Transverse colon (tissue), 4 donors: Measurements from ENCODE around the gene TICRR. TPM values are rescaled to one million over a fixed set of nuclear protein-coding genes. Genes with fewer than 3 reads are reported as not detected.

ENCODE experiments used
- DNase-seq: peaks from one replicate; pipeline ENCODE4 v3.0.0-alpha.2; 2019
- H3K27ac ChIP-seq, 4 donors: fragments of 200-600 bp; sonication (generic); 2 replicates each; pipeline ENCODE4 v1.5.1; 2016 to 2018; ENCODE audit warnings: inconsistent platforms in 4 of 4
- H3K27me3 ChIP-seq: fragments of 200-600 bp; sonication (generic); 2 replicates; pipeline ENCODE4 v1.5.1; 2017; ENCODE audit warnings: inconsistent platforms
- H3K36me3 ChIP-seq, 4 donors: fragments of 200-600 bp; sonication (generic); 2 replicates each; pipeline ENCODE4 v1.5.1; 2017 to 2019; ENCODE audit warnings: inconsistent platforms in 4 of 4
- H3K4me1 ChIP-seq, 4 donors: fragments of 200-600 bp; sonication (generic); 2 replicates each; pipeline ENCODE4 v1.5.1; 2017 to 2020; ENCODE audit warnings: inconsistent platforms in 4 of 4
- H3K4me3 ChIP-seq, 4 donors: fragments of 200-600 bp; sonication (generic); 1 replicate in 1 of 4; 2 replicates in 3 of 4; pipeline versions ENCODE4 v1.5.1 to v1.6.1; 2017 to 2019; ENCODE audit warnings: inconsistent platforms in 4 of 4
- H3K9me3 ChIP-seq, 2 donors: fragments of 200-600 bp; sonication (generic); 2 replicates each; pipeline ENCODE4 v1.5.1; 2017 to 2019; ENCODE audit warnings: inconsistent platforms in 2 of 2
- EP300 ChIP-seq: sonication (generic); formaldehyde crosslinking; IDR thresholded peaks from one replicate; pipeline ENCODE4 v1.6.1; 2017; ENCODE audit warnings: antibody characterized with exemption, low read depth
- POLR2A ChIP-seq: fragments of 450-650 bp; IDR thresholded peaks from one replicate; pipeline ENCODE4 v1.6.1; 2016; ENCODE audit warnings: antibody characterized with exemption, mild to moderate bottlenecking, moderate library complexity
- POLR2AphosphoS5 ChIP-seq, 3 donors: sonication (generic); formaldehyde crosslinking; IDR thresholded peaks; one replicate each; pipeline ENCODE4 v1.6.1; 2016; ENCODE audit warnings: antibody characterized with exemption in 3 of 3
- WGBS, 2 donors: methylation state at CpG; one replicate each; pipeline ENCODE4 v1.1.5; 2018; ENCODE audit warnings: low coverage in 1 of 2; 5-methylcytosine and 5-hydroxymethylcytosine counted together
- in situ Hi-C, 4 donors: fragments of 200-750 bp; cut with MboI; loops; one replicate each; pipeline versions ENCODE4 v1.15.0 to v1.15.1; 2017; ENCODE audit warnings: low sequenced_read_pairs in 3 of 4, low pct_ligation_motif_present in 1 of 4, low pct_unique_long_range_greater_than_20kb in 1 of 4
- intact Hi-C: fragments of 100-400 bp; cut with DNase I; formaldehyde crosslinking; loops from one replicate; pipeline ENCODE4 v1.15.1; 2023; ENCODE audit warnings: low total_unique reads
- total RNA-seq, 4 donors: library from RNA; depleted of rRNA; stranded (reverse); fragments of >200 nt; gene quantifications; one replicate each; pipeline ENCODE4 v1.1.0, GENCODE V29; 2016
- TF ChIP-seq, protein P1 (sequence below), 5 experiments: fragments of 200-600 bp in 3 of 5; fragments of 450-650 bp in 2 of 5; sonication (generic) in 3 of 5; IDR thresholded peaks; 1 replicate in 2 of 5; 2 replicates in 3 of 5; pipeline ENCODE4 v1.5.1; 2016 to 2017; ENCODE audit warnings: antibody characterized with exemption in 5 of 5, inconsistent platforms in 3 of 5, mild to moderate bottlenecking in 2 of 5, moderate library complexity in 1 of 5

The TICRR gene
- total RNA-seq, 4 donors from 2014 or later = 0.27 to 1.4 (median 0.95) TPM; not detected in 1

DNA sequence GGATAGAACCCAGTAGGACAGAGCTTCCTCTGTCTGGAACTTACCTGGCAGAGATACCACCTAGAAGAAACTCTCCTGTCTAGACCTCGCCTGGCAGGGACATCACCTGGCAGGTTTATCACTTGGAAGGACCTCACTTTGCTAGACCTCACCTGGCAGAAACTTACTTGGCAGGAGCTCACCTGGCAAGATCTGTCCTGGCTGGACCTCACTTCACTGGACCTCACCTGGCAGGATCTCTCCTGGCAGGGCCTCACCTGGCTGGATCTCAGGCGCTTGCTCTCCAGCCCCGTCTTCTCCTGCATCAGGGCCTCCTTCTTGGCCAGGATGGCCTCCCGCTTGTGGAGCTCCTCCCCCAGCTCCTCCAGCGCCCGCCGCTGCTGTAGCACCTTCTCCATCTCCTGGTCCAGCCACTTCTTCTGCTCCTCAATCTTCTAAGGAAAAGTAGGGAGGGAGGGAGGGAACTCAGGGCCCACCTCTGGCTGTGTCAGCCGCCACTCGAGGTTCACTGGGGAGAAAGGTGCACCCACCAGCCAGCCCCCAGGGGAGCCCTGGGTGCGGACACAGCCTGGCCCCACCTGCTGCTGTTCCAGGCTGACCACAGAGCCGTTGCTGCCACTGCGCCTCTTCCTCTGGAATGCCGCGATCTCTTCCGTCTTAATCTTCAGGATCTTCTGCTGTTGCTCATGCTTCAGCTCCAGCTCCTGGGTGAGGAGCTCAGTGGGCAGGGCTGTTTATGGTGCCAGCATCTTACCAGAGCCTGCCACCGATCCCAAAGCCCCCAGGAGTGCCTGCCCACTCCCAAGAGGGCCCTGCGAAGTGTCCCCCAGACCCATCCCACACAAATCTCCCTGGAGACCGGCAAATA is 57.5 kb downstream of the TICRR start:
- Histone ChIP-seq H3K4me3 (no peak overlapping the region), H3K27me3 (no peaks in the 10 kb centered on the region), H3K27ac (no peak overlapping the region), H3K36me3 (no peaks in the 10 kb centered on the region), H3K4me1 (no peaks in the 10 kb centered on the region), H3K9me3 (no peaks in the 10 kb centered on the region)
- intact Hi-C loops (no loop called here), in situ Hi-C loops (no loop called here)
- TF ChIP-seq POLR2A (no peak), POLR2AphosphoS5 (IDR thresholded peaks at IDR 0.05) (no peak), EP300 (no peak)
- TF ChIP-seq, protein P1, sequence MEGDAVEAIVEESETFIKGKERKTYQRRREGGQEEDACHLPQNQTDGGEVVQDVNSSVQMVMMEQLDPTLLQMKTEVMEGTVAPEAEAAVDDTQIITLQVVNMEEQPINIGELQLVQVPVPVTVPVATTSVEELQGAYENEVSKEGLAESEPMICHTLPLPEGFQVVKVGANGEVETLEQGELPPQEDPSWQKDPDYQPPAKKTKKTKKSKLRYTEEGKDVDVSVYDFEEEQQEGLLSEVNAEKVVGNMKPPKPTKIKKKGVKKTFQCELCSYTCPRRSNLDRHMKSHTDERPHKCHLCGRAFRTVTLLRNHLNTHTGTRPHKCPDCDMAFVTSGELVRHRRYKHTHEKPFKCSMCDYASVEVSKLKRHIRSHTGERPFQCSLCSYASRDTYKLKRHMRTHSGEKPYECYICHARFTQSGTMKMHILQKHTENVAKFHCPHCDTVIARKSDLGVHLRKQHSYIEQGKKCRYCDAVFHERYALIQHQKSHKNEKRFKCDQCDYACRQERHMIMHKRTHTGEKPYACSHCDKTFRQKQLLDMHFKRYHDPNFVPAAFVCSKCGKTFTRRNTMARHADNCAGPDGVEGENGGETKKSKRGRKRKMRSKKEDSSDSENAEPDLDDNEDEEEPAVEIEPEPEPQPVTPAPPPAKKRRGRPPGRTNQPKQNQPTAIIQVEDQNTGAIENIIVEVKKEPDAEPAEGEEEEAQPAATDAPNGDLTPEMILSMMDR (IDR thresholded peaks at IDR 0.05) = no peak
- WGBS, 2 donors = 96 to 100% methylated on average over 3 to 18 of the region's 18 CpGs
- no peak for DNase-seq

DNA sequence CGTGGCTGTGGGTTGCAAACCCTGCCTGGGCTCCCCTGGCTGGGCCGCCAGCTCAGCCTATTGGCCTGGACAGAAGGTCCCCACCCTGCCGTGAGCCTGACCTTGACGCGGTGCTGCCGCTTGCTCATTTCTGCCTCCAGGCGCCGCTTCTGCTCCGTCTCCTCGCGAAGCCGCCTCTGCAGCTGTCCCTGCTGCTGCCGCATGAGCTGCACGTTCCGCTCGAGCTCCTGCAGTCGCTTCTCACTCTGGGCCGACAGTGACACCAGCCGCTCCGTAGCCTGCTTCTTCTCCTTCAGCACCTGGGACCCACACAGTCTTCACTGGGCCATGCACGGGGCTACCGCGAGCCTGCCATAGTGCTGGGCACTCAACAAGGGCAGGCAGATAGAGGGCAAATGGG is 58.3 kb downstream of the TICRR start:
- DNase-seq = no peak
- H3K9me3 ChIP-seq = no peaks in the 10 kb centered on the region
- H3K4me1 ChIP-seq = no peaks in the 10 kb centered on the region
- in situ Hi-C loops (no loop called here), intact Hi-C loops (no loop called here)
- H3K4me3 ChIP-seq = no peak overlapping the region
- 93 to 97% methylated on average over 19 to 23 of the region's 23 CpGs for WGBS, 2 donors
- H3K27me3 ChIP-seq = no peaks in the 10 kb centered on the region
- TF ChIP-seq, protein P1 (IDR thresholded peaks at IDR 0.05) = no peak
- TF ChIP-seq POLR2A (no peak), EP300 (no peak), POLR2AphosphoS5 (IDR thresholded peaks at IDR 0.05) (no peak)
- no peaks in the 10 kb centered on the region for H3K36me3 ChIP-seq
- H3K27ac ChIP-seq = no peak overlapping the region

DNA sequence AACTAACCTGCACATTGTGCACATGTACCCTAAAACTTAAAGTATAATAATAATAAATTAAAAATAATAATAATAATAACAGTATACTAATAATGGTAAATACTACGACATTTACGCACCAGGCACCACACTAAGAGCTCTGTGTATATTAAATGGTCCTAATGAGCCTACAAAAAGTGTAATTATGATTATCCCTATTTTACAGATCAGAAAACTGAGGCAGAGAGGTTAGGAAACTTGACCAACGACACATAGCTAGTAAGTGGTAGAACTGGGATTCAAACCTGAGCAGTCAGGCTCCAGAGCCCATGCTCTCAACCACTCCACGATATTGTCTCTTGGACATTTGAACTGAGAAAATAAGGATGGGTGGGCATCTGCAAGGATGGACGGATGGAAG is 65.0 kb downstream of the TICRR start:
- 90 to 96% methylated on average over 4 to 5 of the region's 5 CpGs for WGBS, 2 donors
- in situ Hi-C loops = no loop called here
- DNase-seq = no peak

DNA sequence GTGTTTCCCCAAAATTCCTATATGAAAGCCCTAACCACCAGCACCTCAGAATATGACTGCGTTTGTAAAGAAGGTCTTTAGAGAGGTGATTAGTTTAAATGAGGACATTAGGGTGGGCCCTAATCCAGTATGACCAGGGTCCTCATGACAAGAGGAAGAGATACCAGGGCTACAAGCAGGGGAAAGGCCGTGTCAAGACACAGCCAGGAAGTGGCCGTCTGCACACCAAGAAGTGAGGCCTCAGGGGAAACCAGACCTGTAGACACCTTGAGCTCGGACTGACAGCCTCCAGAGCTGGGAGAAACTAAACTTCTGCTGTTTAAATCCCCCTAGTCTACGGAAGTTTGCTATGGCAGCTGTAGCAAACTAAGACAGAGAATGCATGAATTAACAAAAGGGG is 65.8 kb downstream of the TICRR start:
- H3K36me3 ChIP-seq = no peaks in the 10 kb centered on the region
- intact Hi-C loops = no loop called here
- no peaks in the 10 kb centered on the region for H3K4me1 ChIP-seq
- WGBS, 2 donors = 80 to 84% methylated on average over 3 to 5 of the region's 5 CpGs
- H3K4me3 ChIP-seq = no peak overlapping the region
- no peak overlapping the region for H3K27ac ChIP-seq
- H3K9me3 ChIP-seq = no peaks in the 10 kb centered on the region
- H3K27me3 ChIP-seq = no peaks in the 10 kb centered on the region
- in situ Hi-C loops = no loop called here
- no peak for DNase-seq
- TF ChIP-seq EP300 = no peak
- no peak for TF ChIP-seq POLR2A
- TF ChIP-seq POLR2AphosphoS5 (IDR thresholded peaks at IDR 0.05) = no peak
- TF ChIP-seq, protein P1 (IDR thresholded peaks at IDR 0.05) = no peak

More for the DNA sequence above, 65.0 kb downstream of the TICRR start:
- intact Hi-C loops = no loop called here
- Histone ChIP-seq H3K4me1 (no peaks in the 10 kb centered on the region), H3K36me3 (no peaks in the 10 kb centered on the region), H3K9me3 (no peaks in the 10 kb centered on the region), H3K27ac (no peak overlapping the region), H3K4me3 (no peak overlapping the region), H3K27me3 (no peaks in the 10 kb centered on the region)
- TF ChIP-seq POLR2A (no peak), EP300 (no peak), POLR2AphosphoS5 (IDR thresholded peaks at IDR 0.05) (no peak)
- TF ChIP-seq, protein P1 (IDR thresholded peaks at IDR 0.05) = no peak
